ENCODE measurements around the gene MIP.

The MIP gene

GRCh38 chr12:56468216-56469006 lies 14.0 kb upstream of the MIP start, which contains the start of gene SPRYD4 (continued):
- peak; percentile 94 for TF ChIP-seq CTCF (tag by site-specific recombination; IDR thresholded peaks at IDR 0.05)
- peak; percentile 82 for TF ChIP-seq ZNF660 (tag by site-specific recombination; IDR thresholded peaks at IDR 0.05)
- TF ChIP-seq ZNF266 (tag by site-specific recombination; IDR thresholded peaks at IDR 0.05; ENCODE audit: low read depth), result no peak
- TF ChIP-seq GLIS1 (tag by site-specific recombination; IDR thresholded peaks at IDR 0.05), result peak; percentile 64; the same call in 1 of the 2 replicates
- no peak for TF ChIP-seq MEIS1 (CRISPR knock-in tag; IDR thresholded peaks at IDR 0.05; ENCODE audit: borderline replicate concordance)
- TF ChIP-seq ZNF324 (tag by site-specific recombination; IDR thresholded peaks at IDR 0.05), result 0 out of 2 replicates have a peak, but pooled peaks have one; percentile 62
- 0 out of 2 replicates have a peak, but pooled peaks have one; percentile 73 for TF ChIP-seq ZNF501 (tag by site-specific recombination; IDR thresholded peaks at IDR 0.05)
- no peak for TF ChIP-seq TSHZ1 (tag by site-specific recombination; IDR thresholded peaks at IDR 0.05; ENCODE audit: borderline replicate concordance)
- TF ChIP-seq ZNF221 (tag by site-specific recombination; IDR thresholded peaks at IDR 0.05; ENCODE audit: borderline replicate concordance), result no peak
- TF ChIP-seq ZNF18 (tag by site-specific recombination; IDR thresholded peaks at IDR 0.05), result no peak
- TF ChIP-seq GLI4 (tag by site-specific recombination; IDR thresholded peaks at IDR 0.05), result no peak
- TF ChIP-seq ZNF610 (tag by site-specific recombination; IDR thresholded peaks at IDR 0.05; ENCODE audit: borderline replicate concordance), result 0 out of 2 replicates have a peak, but pooled peaks have one; percentile 63
- 0 out of 2 replicates have a peak, but pooled peaks have one; percentile 32 for TF ChIP-seq ZNF280D (tag by site-specific recombination; IDR thresholded peaks at IDR 0.05)
- TF ChIP-seq ZNF148 (tag by site-specific recombination; IDR thresholded peaks at IDR 0.05; ENCODE audit: borderline replicate concordance), result no peak
- no peak for TF ChIP-seq ZNF645 (tag by site-specific recombination; IDR thresholded peaks at IDR 0.05)
- no peak for TF ChIP-seq ZNF211 (tag by site-specific recombination; IDR thresholded peaks at IDR 0.05; ENCODE audit: low read depth)
- TF ChIP-seq ZNF248 (tag by site-specific recombination; IDR thresholded peaks at IDR 0.05), result no peak
- no peak for TF ChIP-seq ZNF658 (tag by site-specific recombination; IDR thresholded peaks at IDR 0.05)
- no peak for TF ChIP-seq PRDM1 (tag by site-specific recombination; IDR thresholded peaks at IDR 0.05)
- TF ChIP-seq ZNF600 (tag by site-specific recombination; IDR thresholded peaks at IDR 0.05), result peak; percentile 34; the same call in 1 of the 2 replicates
- 0 out of 2 replicates have a peak, but pooled peaks have one; percentile 33 for TF ChIP-seq HOXC10 (CRISPR knock-in tag; IDR thresholded peaks at IDR 0.05)
- TF ChIP-seq ZNF544 (tag by site-specific recombination; IDR thresholded peaks at IDR 0.05), result no peak
- TF ChIP-seq ZNF184 (tag by site-specific recombination; IDR thresholded peaks at IDR 0.05), result no peak; the same call in 1 of the 2 replicates
